ENCODE measurements around the gene ZFAND3. TPM values are rescaled to one million over a fixed set of nuclear protein-coding genes. Genes with fewer than 3 reads are reported as not detected.

ZFAND3 gene
- 42.4 to 58.8 TPM (median 52.6 TPM) in 5 replicates for total RNA-seq (2022; extraction: Qiagen RNA extraction)

GRCh38 chr6:37819177-37819801 is at the start of gene ZFAND3:
ZFAND3 (plus strand) TSS chr6:37819727; CDS start chr6:37819946, 219 bp downstream.

Other genes with a start within 250 kb of the ZFAND3 start
- 5.1 to 6.6 TPM (median 6.3 TPM) in 5 replicates for gene MDGA1, start 121.8 kb upstream of the ZFAND3 start, total RNA-seq (2022; extraction: Qiagen RNA extraction)